Trophoblast cell (in vitro differentiated cells and primary cell): Measurements from ENCODE around the gene SNTG2.
A peak's percentile ranks its signal among the peaks of the same experiment; 100 is the strongest.
"Not testable (repeated sequence)": the region's sequence is repeated elsewhere in the genome, so short reads cannot be mapped to it uniquely, and the experiment has no call there.

Source experiments
- DNase-seq, 2 donors: peaks; one replicate each; pipeline ENCODE4 v3.0.0-alpha.2; 2016
- H2AFZ ChIP-seq: 2 replicates; pipeline ENCODE4 v1.6.1; 2013; ENCODE audit warnings: low read length, moderate library complexity, mild to moderate bottlenecking; ENCODE audit not compliant: insufficient read depth, poor library complexity
- H2AK5ac ChIP-seq: 2 replicates; pipeline ENCODE4 v1.6.1; 2013; ENCODE audit warnings: mild to moderate bottlenecking, low read length
- H2BK120ac ChIP-seq: 2 replicates; pipeline ENCODE4 v1.6.1; 2013; ENCODE audit warnings: low read length, mild to moderate bottlenecking, moderate library complexity; ENCODE audit not compliant: insufficient read depth, poor library complexity
- H2BK12ac ChIP-seq: 2 replicates; pipeline ENCODE4 v1.6.1; 2013; ENCODE audit warnings: mild to moderate bottlenecking, low read length, moderate library complexity
- H2BK5ac ChIP-seq: 2 replicates; pipeline ENCODE4 v1.6.1; 2013; ENCODE audit warnings: low read length, low read depth, moderate library complexity, mild to moderate bottlenecking; ENCODE audit not compliant: poor library complexity
- H3K14ac ChIP-seq: 2 replicates; pipeline ENCODE4 v1.6.1; 2013; ENCODE audit warnings: mild to moderate bottlenecking, low read length
- H3K18ac ChIP-seq: 2 replicates; pipeline ENCODE4 v1.6.1; 2013; ENCODE audit warnings: mild to moderate bottlenecking, low read length
- H3K23ac ChIP-seq: 2 replicates; pipeline ENCODE4 v1.6.1; 2013; ENCODE audit warnings: low read length
- H3K27ac ChIP-seq: 2 replicates; pipeline ENCODE4 v1.5.1; 2013; ENCODE audit warnings: low read depth, mild to moderate bottlenecking, inconsistent platforms, low read length, moderate library complexity
- H3K27me3 ChIP-seq: 2 replicates; pipeline ENCODE4 v1.6.1; 2013; ENCODE audit warnings: inconsistent platforms, mild to moderate bottlenecking, low read length, moderate library complexity; ENCODE audit not compliant: insufficient read depth
- H3K36me3 ChIP-seq, 2 experiments: 1 replicate in 1 of 2; 2 replicates in 1 of 2; pipeline ENCODE4 v1.6.1; 2013; ENCODE audit warnings: low read length in 2 of 2, mild to moderate bottlenecking in 2 of 2, moderate library complexity in 1 of 2; ENCODE audit not compliant: insufficient read depth in 2 of 2, control insufficient read depth in 1 of 2
- H3K4ac ChIP-seq: 2 replicates; pipeline ENCODE4 v1.6.1; 2013; ENCODE audit warnings: low read depth, mild to moderate bottlenecking, low read length, moderate library complexity
- H3K4me1 ChIP-seq, 2 experiments: 1 replicate in 1 of 2; 2 replicates in 1 of 2; pipeline ENCODE4 v1.6.1; 2013; ENCODE audit warnings: low read length in 2 of 2, mild to moderate bottlenecking in 2 of 2, moderate library complexity in 1 of 2; ENCODE audit not compliant: insufficient read depth in 2 of 2, control insufficient read depth in 1 of 2
- H3K4me2 ChIP-seq: 2 replicates; pipeline ENCODE4 v1.6.1; 2013; ENCODE audit warnings: inconsistent platforms, mild to moderate bottlenecking, low read length, moderate library complexity
- H3K4me3 ChIP-seq: 2 replicates; pipeline ENCODE4 v1.5.1; 2013; ENCODE audit warnings: mild to moderate bottlenecking, low read depth, low read length, inconsistent platforms
- H3K79me1 ChIP-seq: one replicate; pipeline ENCODE4 v1.6.1; 2013; ENCODE audit warnings: low read length
- H3K79me2 ChIP-seq: 2 replicates; pipeline ENCODE4 v1.6.1; 2013; ENCODE audit warnings: low read length, mild to moderate bottlenecking; ENCODE audit not compliant: control insufficient read depth, insufficient read depth, poor library complexity
- H3K9ac ChIP-seq: 2 replicates; pipeline ENCODE4 v1.6.1; 2013; ENCODE audit warnings: mild to moderate bottlenecking, low read length
- H3K9me3 ChIP-seq: 2 replicates; pipeline ENCODE4 v1.6.1; 2013; ENCODE audit warnings: low read depth, mild to moderate bottlenecking, control low read depth, inconsistent platforms, low read length; ENCODE audit not compliant: insufficient read depth
- H4K12ac ChIP-seq: 2 replicates; pipeline ENCODE4 v1.6.1; 2013; ENCODE audit warnings: low read depth, mild to moderate bottlenecking, low read length, moderate library complexity
- H4K8ac ChIP-seq: 2 replicates; pipeline ENCODE4 v1.6.1; 2013; ENCODE audit warnings: low read depth, mild to moderate bottlenecking, low read length, moderate library complexity
- H4K91ac ChIP-seq: one replicate; pipeline ENCODE4 v1.6.1; 2013; ENCODE audit warnings: low read depth, mild to moderate bottlenecking, low read length, moderate library complexity
- WGBS: extraction: QIAGEN DNeasy Blood & Tissue Kit; methylation state at CpG from one replicate; pipeline ENCODE4 v1.1.7; 2013; ENCODE audit warnings: missing lambda C conversion rate; ENCODE audit not compliant: insufficient read length, insufficient coverage; ENCODE audit errors: extremely low coverage; 5-methylcytosine and 5-hydroxymethylcytosine counted together

SNTG2 gene

GRCh38 chr2:1378456-1379150 is 428.0 kb downstream of the SNTG2 start:
- H3K4me1 ChIP-seq: no peaks in the 10 kb centered on the region
- no peak overlapping the region for H2AK5ac ChIP-seq
- H3K18ac ChIP-seq: no peak overlapping the region
- H3K4me2 ChIP-seq: no peak overlapping the region
- no peak overlapping the region for H4K8ac ChIP-seq
- H4K12ac ChIP-seq: no peak overlapping the region
- no peaks in the 10 kb centered on the region for H3K79me2 ChIP-seq
- peaks cover 1% of the 10 kb centered on the region for H3K9me3 ChIP-seq
- no peak overlapping the region for H3K4ac ChIP-seq
- H2BK5ac ChIP-seq: no peak overlapping the region
- no peak overlapping the region for H3K27ac ChIP-seq
- H3K23ac ChIP-seq: no peak overlapping the region
- H2AFZ ChIP-seq: no peak overlapping the region
- H3K4me3 ChIP-seq: no peak overlapping the region
- no peaks in the 10 kb centered on the region for H3K36me3 ChIP-seq
- WGBS: no CpG with 5 or more reads among the region's 17 CpGs
- DNase-seq: no peak
- no peaks in the 10 kb centered on the region for H3K27me3 ChIP-seq
- no peak overlapping the region for H3K9ac ChIP-seq
- no peak overlapping the region for H3K14ac ChIP-seq
- H2BK12ac ChIP-seq: no peak overlapping the region
- H4K91ac ChIP-seq: no peak overlapping the region
- H2BK120ac ChIP-seq: no peak overlapping the region
- no peaks in the 10 kb centered on the region for H3K79me1 ChIP-seq

- Histone ChIP-seq H3K27ac (no peak overlapping the region), H3K27me3 (no peaks in the 10 kb centered on the region), H4K8ac (no peak overlapping the region), H3K79me2 (no peaks in the 10 kb centered on the region), H3K4ac (no peak overlapping the region), H3K36me3 (no peaks in the 10 kb centered on the region), H4K91ac (no peak overlapping the region), H3K9ac (no peak overlapping the region), H4K12ac (no peak overlapping the region), H3K4me1 (no peaks in the 10 kb centered on the region), H2AK5ac (no peak overlapping the region), H3K14ac (no peak overlapping the region), H3K18ac (no peak overlapping the region), H3K23ac (no peak overlapping the region), H2BK120ac (no peak overlapping the region), H3K79me1 (no peaks in the 10 kb centered on the region), H2AFZ (no peak overlapping the region), H2BK12ac (no peak overlapping the region), H3K4me2 (no peak overlapping the region), H2BK5ac (no peak overlapping the region), H3K9me3 (no peaks in the 10 kb centered on the region), H3K4me3 (no peak overlapping the region)
- DNase-seq: no peak
- WGBS: no CpG with 5 or more reads among the region's 3 CpGs
Measured at GRCh38 chr2:1381644-1382043, 431.0 kb downstream of the SNTG2 start.

GRCh38 chr2:1387954-1388725 is 437.5 kb downstream of the SNTG2 start:
- not testable (repeated sequence) for H2BK12ac ChIP-seq, DNase-seq, H3K4me1 ChIP-seq, H2AFZ ChIP-seq, H3K9me3 ChIP-seq, H3K79me1 ChIP-seq, H3K4ac ChIP-seq, H3K27ac ChIP-seq, H3K36me3 ChIP-seq, H3K27me3 ChIP-seq, H2AK5ac ChIP-seq, H4K91ac ChIP-seq, H3K23ac ChIP-seq, H3K14ac ChIP-seq, H2BK120ac ChIP-seq, H3K9ac ChIP-seq, H3K79me2 ChIP-seq, H2BK5ac ChIP-seq
- peak overlapping the region; percentile 65 for H3K18ac ChIP-seq
- no CpG with 5 or more reads among the region's 18 CpGs for WGBS
- H3K4me2 ChIP-seq: peak overlapping the region; percentile 51
- peak overlapping the region; percentile 51 for H4K12ac ChIP-seq
- H4K8ac ChIP-seq: peak overlapping the region; percentile 87
- H3K4me3 ChIP-seq: peak overlapping the region; percentile 59

- H3K27ac ChIP-seq, H3K9me3 ChIP-seq, H3K27me3 ChIP-seq, H3K79me2 ChIP-seq, H3K4me3 ChIP-seq, H3K4me2 ChIP-seq, H3K36me3 ChIP-seq, H4K12ac ChIP-seq, H4K8ac ChIP-seq, H3K4ac ChIP-seq, DNase-seq, H3K9ac ChIP-seq, H3K4me1 ChIP-seq, H3K23ac ChIP-seq, H2AFZ ChIP-seq, H2AK5ac ChIP-seq, H3K79me1 ChIP-seq, H3K14ac ChIP-seq, H2BK120ac ChIP-seq, H3K18ac ChIP-seq, H2BK12ac ChIP-seq, H2BK5ac ChIP-seq, H4K91ac ChIP-seq: not testable (repeated sequence)
- WGBS: no CpG with 5 or more reads among the region's 6 CpGs
Measured at GRCh38 chr2:1390118-1390517, 439.5 kb downstream of the SNTG2 start.
